ENCODE results near the gene MAPKAP1. TPM values are rescaled to one million over a fixed set of nuclear protein-coding genes. Genes with fewer than 3 reads are reported as not detected.
A peak's percentile ranks its signal among the peaks of the same experiment; 100 is the strongest.

The MAPKAP1 gene
- total and polyA plus RNA-seq, 8 donors, result 32.7 to 212 (median 78.2) TPM

GRCh38 chr9:125559894-125560293 is 147.1 kb downstream of the MAPKAP1 start:
- H3K9me3 ChIP-seq, result no peaks in the 10 kb centered on the region
- H3K27ac ChIP-seq, result no peak overlapping the region
- H3K4me3 ChIP-seq, result no peak overlapping the region
- H3K36me3 ChIP-seq, result peaks cover 0 to 9% (median 6%) of the 10 kb centered on the region in 4 donors
- no peak for DNase-seq
- TF ChIP-seq POLR2A (IDR thresholded peaks at IDR 0.05), result no peak
- no peak for TF ChIP-seq POLR2AphosphoS5 (IDR thresholded peaks at IDR 0.05)
- TF ChIP-seq, protein P1, sequence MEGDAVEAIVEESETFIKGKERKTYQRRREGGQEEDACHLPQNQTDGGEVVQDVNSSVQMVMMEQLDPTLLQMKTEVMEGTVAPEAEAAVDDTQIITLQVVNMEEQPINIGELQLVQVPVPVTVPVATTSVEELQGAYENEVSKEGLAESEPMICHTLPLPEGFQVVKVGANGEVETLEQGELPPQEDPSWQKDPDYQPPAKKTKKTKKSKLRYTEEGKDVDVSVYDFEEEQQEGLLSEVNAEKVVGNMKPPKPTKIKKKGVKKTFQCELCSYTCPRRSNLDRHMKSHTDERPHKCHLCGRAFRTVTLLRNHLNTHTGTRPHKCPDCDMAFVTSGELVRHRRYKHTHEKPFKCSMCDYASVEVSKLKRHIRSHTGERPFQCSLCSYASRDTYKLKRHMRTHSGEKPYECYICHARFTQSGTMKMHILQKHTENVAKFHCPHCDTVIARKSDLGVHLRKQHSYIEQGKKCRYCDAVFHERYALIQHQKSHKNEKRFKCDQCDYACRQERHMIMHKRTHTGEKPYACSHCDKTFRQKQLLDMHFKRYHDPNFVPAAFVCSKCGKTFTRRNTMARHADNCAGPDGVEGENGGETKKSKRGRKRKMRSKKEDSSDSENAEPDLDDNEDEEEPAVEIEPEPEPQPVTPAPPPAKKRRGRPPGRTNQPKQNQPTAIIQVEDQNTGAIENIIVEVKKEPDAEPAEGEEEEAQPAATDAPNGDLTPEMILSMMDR (IDR thresholded peaks at IDR 0.05), result no peak
- no peak for TF ChIP-seq EP300 (IDR thresholded peaks at IDR 0.05)
- intact Hi-C loops (cut with DNase I; ENCODE audit: low total_unique reads), result no loop called here
- WGBS, 5 donors, result 70 to 86% (median 80%) methylated on average over 2 of the region's 2 CpGs
- H3K27me3 ChIP-seq, result no peaks in the 10 kb centered on the region
- peaks cover 0 to 25% (median 6%) of the 10 kb centered on the region in 4 donors for H3K4me1 ChIP-seq

GRCh38 chr9:125559194-125559593 is 147.8 kb downstream of the MAPKAP1 start:
- intact Hi-C loops (cut with DNase I; ENCODE audit: low total_unique reads), result no loop called here
- 83 to 93% (median 90%) methylated on average over 6 of the region's 6 CpGs for WGBS, 5 donors
- DNase-seq, result no peak
- Histone ChIP-seq H3K9me3 (no peaks in the 10 kb centered on the region), H3K4me3 (no peak overlapping the region), H3K27me3 (no peaks in the 10 kb centered on the region), H3K4me1 (peaks cover 0 to 25% (median 6%) of the 10 kb centered on the region in 4 donors), H3K36me3 (peaks cover 0 to 9% (median 6%) of the 10 kb centered on the region in 4 donors), H3K27ac (peak overlapping the region in 1 of 5 donors; percentile 26)
- TF ChIP-seq POLR2AphosphoS5 (IDR thresholded peaks at IDR 0.05) (no peak), POLR2A (IDR thresholded peaks at IDR 0.05) (no peak), EP300 (IDR thresholded peaks at IDR 0.05) (no peak)
- TF ChIP-seq, protein P1 (IDR thresholded peaks at IDR 0.05), result no peak

- DNase-seq, result peak; percentile 67 to 90
- WGBS, 5 donors, result 39 to 52% (median 44%) methylated on average over 2 of the region's 2 CpGs
- peaks cover 0 to 25% (median 6%) of the 10 kb centered on the region in 4 donors for H3K4me1 ChIP-seq
- intact Hi-C loops (cut with DNase I; ENCODE audit: low total_unique reads), result no loop called here
- TF ChIP-seq POLR2AphosphoS5 (IDR thresholded peaks at IDR 0.05) (peak in 1 of 3 donors; percentile 17), EP300 (IDR thresholded peaks at IDR 0.05) (no peak), POLR2A (IDR thresholded peaks at IDR 0.05) (no peak)
- TF ChIP-seq, protein P1 (IDR thresholded peaks at IDR 0.05), result peak in 5 of 7 experiments; percentile 51 to 73 (median 68)
- no peaks in the 10 kb centered on the region for H3K27me3 ChIP-seq
- H3K4me3 ChIP-seq, result no peak overlapping the region
- peaks cover 0 to 9% (median 6%) of the 10 kb centered on the region in 4 donors for H3K36me3 ChIP-seq
- H3K9me3 ChIP-seq, result no peaks in the 10 kb centered on the region
- peak overlapping the region in 2 of 5 donors; percentile 1 to 26 for H3K27ac ChIP-seq
Observed at GRCh38 chr9:125558453-125559092, 148.4 kb downstream of the MAPKAP1 start.

- Histone ChIP-seq H3K27ac (peak overlapping the region in 4 of 5 donors; percentile 28 to 57 (median 36)), H3K4me1 (peaks cover 7 to 36% (median 14%) of the 10 kb centered on the region in 4 donors), H3K9me3 (no peaks in the 10 kb centered on the region), H3K4me3 (no peak overlapping the region), H3K27me3 (no peaks in the 10 kb centered on the region), H3K36me3 (peaks cover 0 to 9% (median 6%) of the 10 kb centered on the region in 4 donors)
- 71 to 85% (median 81%) methylated on average over 7 of the region's 7 CpGs for WGBS, 5 donors
- TF ChIP-seq, protein P1 (IDR thresholded peaks at IDR 0.05), result no peak
- TF ChIP-seq POLR2AphosphoS5 (IDR thresholded peaks at IDR 0.05) (no peak), EP300 (IDR thresholded peaks at IDR 0.05) (no peak), POLR2A (IDR thresholded peaks at IDR 0.05) (no peak)
- no peak for DNase-seq
- intact Hi-C loops (cut with DNase I; ENCODE audit: low total_unique reads), result no loop called here
Observed at GRCh38 chr9:125556046-125556721, 150.8 kb downstream of the MAPKAP1 start.

Measured in stomach (tissue), 9 donors.